HG02885 (cell line): Measurements from ENCODE around the gene FILIP1L.
A peak's percentile ranks its signal among the peaks of the same experiment; 100 is the strongest.

ENCODE experiments used
- ATAC-seq: cut with Tn5 transposase; IDR thresholded peaks from one replicate; pipeline ENCODE4 v1.9.1; 2021; ENCODE audit warnings: mild to moderate bottlenecking; ENCODE audit not compliant: unreplicated experiment, poor library complexity

FILIP1L gene

GRCh38 chr3:99877031-99877579 is 237.2 kb downstream of the FILIP1L start:
- ATAC-seq, result no peak

GRCh38 chr3:99875929-99876841 is 238.1 kb downstream of the FILIP1L start:
- peak; percentile 83 for ATAC-seq

- no peak for ATAC-seq
These were observed 238.7 kb downstream of the FILIP1L start for GRCh38 chr3:99875581-99875928.

- ATAC-seq, result no peak
These were observed 239.9 kb downstream of the FILIP1L start for GRCh38 chr3:99874237-99875002.

GRCh38 chr3:99873269-99874102 is 240.8 kb downstream of the FILIP1L start:
- ATAC-seq, result no peak

GRCh38 chr3:99872923-99873254 is 241.4 kb downstream of the FILIP1L start:
- peak; percentile 68 for ATAC-seq

- no peak for ATAC-seq
These were observed 242.9 kb downstream of the FILIP1L start for GRCh38 chr3:99871231-99872045.

- ATAC-seq, result no peak
These were observed 243.6 kb downstream of the FILIP1L start for GRCh38 chr3:99870712-99871111.

GRCh38 chr3:99869621-99870020 is 244.7 kb downstream of the FILIP1L start:
- ATAC-seq, result no peak

- ATAC-seq, result no peak
These were observed 246.0 kb downstream of the FILIP1L start for GRCh38 chr3:99868311-99868646.

- no peak for ATAC-seq
These were observed 246.5 kb downstream of the FILIP1L start for GRCh38 chr3:99867594-99868310.

- ATAC-seq, result no peak
These were observed 248.0 kb downstream of the FILIP1L start for GRCh38 chr3:99866261-99866761.

- ATAC-seq, result no peak
These were observed 249.0 kb downstream of the FILIP1L start for GRCh38 chr3:99865321-99865720.

GRCh38 chr3:99864289-99864688 is 250.0 kb downstream of the FILIP1L start:
- ATAC-seq, result no peak

- ATAC-seq, result peak; percentile 74
These were observed 250.7 kb downstream of the FILIP1L start for GRCh38 chr3:99863588-99863987.

- ATAC-seq, result no peak
These were observed 251.3 kb downstream of the FILIP1L start for GRCh38 chr3:99863002-99863401.

- no peak for ATAC-seq
These were observed 252.1 kb downstream of the FILIP1L start for GRCh38 chr3:99862208-99862607.

- ATAC-seq, result no peak
These were observed 253.1 kb downstream of the FILIP1L start for GRCh38 chr3:99861216-99861615.

GRCh38 chr3:99859825-99860224 is 254.5 kb downstream of the FILIP1L start:
- ATAC-seq, result no peak
